Endothelial cell of umbilical vein (primary cell): ENCODE measurements around the gene CACNB4. TPM values are rescaled to one million over a fixed set of nuclear protein-coding genes. Genes with fewer than 3 reads are reported as not detected.

Experiments used
- BruUV-seq: library from RNA; stranded (reverse); fragments of 400-500 nt; replicated peaks from 2 replicates; lab custom pipeline; 2021; lab: Mats Ljungman, UMichigan
- CTCF ChIA-PET: fragments of 300-600, 350-600 bp; sonication (Branson Sonifier 250); formaldehyde crosslinking; loops from one replicate; lab custom pipeline; 2021; ENCODE audit warnings: antibody characterized with exemption, inconsistent platforms; lab: Charles Lee
- POLR2A ChIA-PET: fragments of 300-600, 350-600 bp; sonication (Branson Sonifier 250); formaldehyde crosslinking; loops from one replicate; lab custom pipeline; 2021; ENCODE audit warnings: antibody characterized with exemption, inconsistent platforms; lab: Charles Lee
- DNase-seq: peaks from one replicate; pipeline ENCODE4 v3.0.0-alpha.2; 2011; ENCODE audit warnings: low read depth, low spot score
- FAIRE-seq: peaks from 2 replicates; lab custom pipeline; 2011; peaks lifted over from hg19 to GRCh38; lab: Jason Lieb, UNC
- H2AFZ ChIP-seq: 2 replicates; pipeline ENCODE4 v1.6.0; 2012; ENCODE audit warnings: low read depth, low read length, control low read depth, inconsistent platforms
- H3K27ac ChIP-seq: 2 replicates; pipeline ENCODE4 v1.5.1; 2011; ENCODE audit warnings: low read depth, mild to moderate bottlenecking, control low read depth, low read length, moderate library complexity; ENCODE audit not compliant: insufficient read depth
- H3K27me3 ChIP-seq, 2 experiments: 2 replicates each; pipeline versions ENCODE4 v1.6.0 to v1.6.1; 2011; ENCODE audit warnings: low read length in 2 of 2, mixed read lengths in 1 of 2; ENCODE audit not compliant: control insufficient read depth in 2 of 2, insufficient read depth in 2 of 2
- H3K36me3 ChIP-seq, 2 experiments: 2 replicates in 1 of 2; 3 replicates in 1 of 2; pipeline ENCODE4 v1.5.1; 2011; ENCODE audit warnings: low read length in 2 of 2, mild to moderate bottlenecking in 1 of 2, moderate library complexity in 1 of 2; ENCODE audit not compliant: control insufficient read depth in 2 of 2, insufficient read depth in 2 of 2; ENCODE audit errors: extremely low read depth in 1 of 2
- H3K4me1 ChIP-seq: 3 replicates; pipeline ENCODE4 v1.5.1; 2011; ENCODE audit warnings: mild to moderate bottlenecking, low read length; ENCODE audit not compliant: control insufficient read depth, insufficient read depth; ENCODE audit errors: extremely low read depth
- H3K4me2 ChIP-seq: 2 replicates; pipeline ENCODE4 v1.6.1; 2011; ENCODE audit warnings: low read length, control low read depth, mixed read lengths; ENCODE audit not compliant: insufficient read depth
- H3K4me3 ChIP-seq, 3 experiments: fragments of 200-600 bp in 1 of 3; sonication (generic), shearing (Covaris generic) in 1 of 3; replicated peaks in 1 of 3; 2 replicates each; pipeline ENCODE4 v1.5.1; 2011 to 2016; ENCODE audit warnings: control low read depth in 3 of 3, low read length in 3 of 3, mild to moderate bottlenecking in 2 of 3, inconsistent platforms in 1 of 3, low read depth in 1 of 3, moderate library complexity in 1 of 3; ENCODE audit not compliant: insufficient read depth in 1 of 3
- H3K79me2 ChIP-seq: 2 replicates; pipeline ENCODE4 v1.6.0; 2012; ENCODE audit warnings: low read length, inconsistent platforms; ENCODE audit not compliant: control insufficient read depth, insufficient read depth
- H3K9ac ChIP-seq: replicated peaks from 2 replicates; pipeline ENCODE3; 2011; ENCODE audit warnings: low read length, control low read depth; ENCODE audit not compliant: insufficient read depth; ENCODE audit errors: extremely low read depth
- H3K9me1 ChIP-seq: replicated peaks from 3 replicates; pipeline ENCODE4 v1.6.0; 2011; ENCODE audit warnings: mild to moderate bottlenecking, low read length; ENCODE audit not compliant: control insufficient read depth, insufficient read depth; ENCODE audit errors: extremely low read depth
- H3K9me3 ChIP-seq: replicated peaks from 2 replicates; pipeline ENCODE4 v1.5.1; 2012; ENCODE audit warnings: low read length, inconsistent platforms; ENCODE audit not compliant: control insufficient read depth, insufficient read depth
- H4K20me1 ChIP-seq: replicated peaks from 2 replicates; pipeline ENCODE3; 2011; ENCODE audit warnings: mild to moderate bottlenecking, low read length; ENCODE audit not compliant: control insufficient read depth, insufficient read depth; ENCODE audit errors: extremely low read depth
- CTCF ChIP-seq, 2 donors: IDR thresholded peaks; 1 replicate in 1 of 2; 2 replicates in 1 of 2; pipeline ENCODE4 v1.5.1; 2011; ENCODE audit warnings: low read length in 2 of 2, mild to moderate bottlenecking in 2 of 2, moderate library complexity in 2 of 2, control low read depth in 1 of 2, inconsistent platforms in 1 of 2, low read depth in 1 of 2; ENCODE audit not compliant: insufficient read depth in 1 of 2; ENCODE audit errors: extremely low read depth in 1 of 2
- EZH2 ChIP-seq: IDR thresholded peaks from 2 replicates; pipeline ENCODE4 v1.6.1; 2012; ENCODE audit warnings: borderline replicate concordance, low read depth, mild to moderate bottlenecking, moderate library complexity, low read length, inconsistent platforms; ENCODE audit not compliant: severe bottlenecking
- FOS ChIP-seq: IDR thresholded peaks from 2 replicates; pipeline ENCODE4 v1.6.1; 2011; ENCODE audit warnings: mild to moderate bottlenecking, low read length, moderate library complexity, borderline replicate concordance; ENCODE audit not compliant: insufficient read depth
- GATA2 ChIP-seq: IDR thresholded peaks from 2 replicates; pipeline ENCODE4 v1.7.0; 2011; ENCODE audit warnings: low read depth, mild to moderate bottlenecking, moderate library complexity, mixed read lengths, low read length; ENCODE audit not compliant: insufficient read length, insufficient read depth
- JUN ChIP-seq: IDR thresholded peaks from 2 replicates; pipeline ENCODE4 v1.6.1; 2011; ENCODE audit warnings: borderline replicate concordance, low read depth; ENCODE audit not compliant: insufficient read length, insufficient read depth
- MAX ChIP-seq: IDR thresholded peaks from 2 replicates; pipeline ENCODE4 v1.6.1; 2011; ENCODE audit not compliant: insufficient read depth, insufficient read length
- MYC ChIP-seq: IDR thresholded peaks from one replicate; pipeline ENCODE4 v1.6.1; 2011; ENCODE audit warnings: mild to moderate bottlenecking, low read depth, low read length
- POLR2A ChIP-seq: IDR thresholded peaks from 2 replicates; pipeline ENCODE4 v1.6.1; 2012; ENCODE audit warnings: low read depth, mild to moderate bottlenecking, control low read depth, low read length
- POLR2AphosphoS5 ChIP-seq: IDR thresholded peaks from 2 replicates; pipeline ENCODE4 v1.6.1; 2012; ENCODE audit warnings: low read depth, mild to moderate bottlenecking, control low read depth, low read length, moderate library complexity; ENCODE audit not compliant: insufficient read depth
- dilution Hi-C: fragments of 300-500 bp; cut with MboI; formaldehyde crosslinking; loops from one replicate; pipeline ENCODE4 v1.15.0; 2019; ENCODE audit warnings: low sequenced_read_pairs; ENCODE audit not compliant: extremely low pct_ligation_motif_present
- intact Hi-C: fragments of 100-400 bp; cut with micrococcal nuclease; formaldehyde crosslinking; loops from one replicate; pipeline ENCODE4 v1.10.0; 2022
- polyA plus RNA-seq, 4 experiments: library from polyadenylated mRNA; depleted of rRNA in 3 of 4; stranded (reverse) in 3 of 4; unstranded in 1 of 4; fragments of >200 nt; gene quantifications; 2 replicates each; pipeline versions ENCODE4 v1.2.1 to v1.2.3, GENCODE V29; 2011 to 2012; ENCODE audit warnings: missing spikeins in 1 of 4
- total RNA-seq: library from RNA; stranded (reverse); gene quantifications from 2 replicates; pipeline ENCODE4 v1.2.3, GENCODE V29; 2021

CACNB4 gene
- total and polyA plus RNA-seq, 2 donors (not counting 3 experiments of a cell fraction or from before 2014, with no cell fraction given): 0.23 to 0.58 TPM

GRCh38 chr2:152126664-152127063 is 27.8 kb upstream of the CACNB4 start:
- dilution Hi-C loops: no loop called here
- CTCF ChIA-PET: no interaction called here

GRCh38 chr2:152122161-152122560 is 23.3 kb upstream of the CACNB4 start:
- no peak for FAIRE-seq
- dilution Hi-C loops (no loop called here), intact Hi-C loops (no loop called here)
- H2AFZ ChIP-seq: no peak overlapping the region
- no TSS peak for BruUV-seq
- ChIA-PET POLR2A (no interaction called here), CTCF (no interaction called here)
- H3K9me1 ChIP-seq: no peaks in the 10 kb centered on the region
- no peak overlapping the region for H3K9ac ChIP-seq
- no peak overlapping the region for H3K4me2 ChIP-seq
- H3K4me3 ChIP-seq: no peak overlapping the region
- H3K27ac ChIP-seq: no peak overlapping the region
- no peaks in the 10 kb centered on the region for H3K4me1 ChIP-seq
- TF ChIP-seq GATA2 (no peak), POLR2A (no peak), MYC (no peak), POLR2AphosphoS5 (no peak), EZH2 (no peak), FOS (no peak), JUN (no peak), CTCF (IDR thresholded peaks at IDR 0.05; ENCODE audit: extremely low read depth in 1 of 2, insufficient read depth in 1 of 2, low read depth in 1 of 2, low read length in 2 of 2) (no peak), MAX (no peak)
- H3K9me3 ChIP-seq: no peaks in the 10 kb centered on the region
- DNase-seq: no peak
- H4K20me1 ChIP-seq: no peaks in the 10 kb centered on the region
- H3K36me3 ChIP-seq: peaks cover 0 to 2% of the 10 kb centered on the region in 2 experiments
- no peaks in the 10 kb centered on the region for H3K79me2 ChIP-seq
- no peaks in the 10 kb centered on the region for H3K27me3 ChIP-seq

More at GRCh38 chr2:152126664-152127063, 27.8 kb upstream of the CACNB4 start:
- no peak overlapping the region for H2AFZ ChIP-seq
- FAIRE-seq (no peak), DNase-seq (no peak)
- H3K27me3 ChIP-seq: no peaks in the 10 kb centered on the region
- H3K4me1 ChIP-seq: no peaks in the 10 kb centered on the region
- H3K79me2 ChIP-seq: no peaks in the 10 kb centered on the region
- POLR2A ChIA-PET: no interaction called here
- peaks cover 0 to 4% of the 10 kb centered on the region in 2 experiments for H3K36me3 ChIP-seq
- H4K20me1 ChIP-seq: no peaks in the 10 kb centered on the region
- TF ChIP-seq MYC (no peak), JUN (no peak), MAX (no peak), EZH2 (no peak), GATA2 (no peak)
- intact Hi-C loops: no loop called here
- no peak overlapping the region for H3K9ac ChIP-seq
- H3K27ac ChIP-seq: no peak overlapping the region
- no peak overlapping the region for H3K4me2 ChIP-seq
- H3K9me1 ChIP-seq: no peaks in the 10 kb centered on the region
- no peak overlapping the region for H3K4me3 ChIP-seq
- no peaks in the 10 kb centered on the region for H3K9me3 ChIP-seq
- BruUV-seq: no TSS peak
